Mucosa of descending colon (tissue), 3 donors: Measurements from ENCODE around the gene DPH2. TPM values are rescaled to one million over a fixed set of nuclear protein-coding genes. Genes with fewer than 3 reads are reported as not detected.

Experiments used
- ATAC-seq: fragments of 200-7000 bp; cut with Tn5 transposase; one replicate; pipeline ENCODE4 v1.9.1; 2020; ENCODE audit warnings: mild to moderate bottlenecking, moderate library complexity
- DNase-seq, 3 donors: peaks; one replicate each; pipeline ENCODE4 v3.0.0-alpha.2; 2020
- H3K36me3 ChIP-seq: fragments of 200-600 bp; one replicate; pipeline ENCODE4 v1.8.0; 2021; ENCODE audit warnings: low read depth, mild to moderate bottlenecking
- H3K4me1 ChIP-seq: fragments of 200-600 bp; one replicate; pipeline ENCODE4 v1.8.0; 2021; ENCODE audit warnings: low read depth, mild to moderate bottlenecking
- H3K4me3 ChIP-seq: fragments of 200-600 bp; one replicate; pipeline ENCODE4 v1.8.0; 2021; ENCODE audit warnings: mild to moderate bottlenecking
- H3K9me3 ChIP-seq: fragments of 200-600 bp; one replicate; pipeline ENCODE4 v1.8.0; 2021; ENCODE audit warnings: mild to moderate bottlenecking
- intact Hi-C, 2 donors: fragments of 100-400 bp; cut with DNase I in 1 of 2; cut with micrococcal nuclease in 1 of 2; formaldehyde crosslinking; loops; one replicate each; pipeline versions ENCODE4 v1.11.0 to v1.11.1; 2022; cut with DNase I, micrococcal nuclease
- total RNA-seq, 3 donors: library from RNA; stranded (reverse); fragmentation: NEBNext Ultra II Directional in 2 of 3; extraction: Animal tissue kit (Norgen Biotek cat#: 25700) in 2 of 3; gene quantifications; one replicate each; pipeline versions ENCODE4 v1.2.1 to v1.2.4, GENCODE V29; 2021 to 2023
- TF ChIP-seq, protein P1 (sequence below): fragments of 200-600 bp; IDR thresholded peaks from one replicate; pipeline ENCODE4 v1.8.0; 2022; ENCODE audit warnings: antibody characterized with exemption, mild to moderate bottlenecking
- donor health status: DM: no; HTN: no; CAD: no; lungs with moderate emphysema.
- donor health status: DM: no; HTN: no; CAD: no.
- donor health status: DM: no; HTN: yes; CAD: no.

The DPH2 gene
- total RNA-seq, 3 donors from 2014 or later, result 16.5 to 23.3 (median 17.9) TPM

DNA sequence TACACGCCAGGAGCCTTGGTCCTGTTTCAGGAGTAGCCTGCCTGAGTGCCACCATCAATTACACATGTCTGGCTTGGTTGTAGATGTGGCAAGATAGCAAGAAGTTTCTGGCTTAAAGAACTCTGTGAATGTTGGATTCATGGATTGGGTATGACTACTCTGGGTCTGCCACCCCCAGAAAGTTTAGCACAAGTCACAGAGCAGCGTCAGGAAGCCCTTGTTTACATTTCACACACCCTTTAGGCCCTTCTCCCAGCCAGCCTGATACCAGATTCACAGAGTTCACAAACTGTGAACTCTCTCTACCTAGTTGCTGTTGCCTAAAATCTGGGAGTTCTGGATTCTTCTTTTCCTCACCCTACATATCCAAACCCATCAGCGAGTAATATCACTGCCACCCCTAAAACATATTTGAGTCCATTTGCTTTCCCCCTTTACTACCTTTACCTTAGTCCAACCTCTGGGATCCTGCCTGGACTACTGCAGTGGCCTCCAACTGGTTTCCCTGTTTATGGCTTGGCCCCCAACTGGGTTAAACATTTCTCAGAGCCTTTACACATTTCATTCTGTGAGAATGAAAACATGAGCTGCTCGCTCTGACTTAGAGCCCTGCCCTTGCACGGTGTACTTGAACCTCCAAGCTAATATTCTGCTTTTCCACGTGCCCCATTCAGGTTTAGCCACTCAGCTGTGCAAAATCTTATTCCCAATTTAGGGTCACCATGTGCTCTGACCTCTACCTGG, 17.5 kb downstream of the DPH2 start:
- Histone ChIP-seq H3K9me3 (no peaks in the 10 kb centered on the region), H3K36me3 (no peaks in the 10 kb centered on the region), H3K4me1 (peaks cover 17% of the 10 kb centered on the region), H3K4me3 (no peak overlapping the region)
- intact Hi-C loops, result no loop called here
- peak; percentile 14 for ATAC-seq
- no peak for DNase-seq
- TF ChIP-seq, protein P1, sequence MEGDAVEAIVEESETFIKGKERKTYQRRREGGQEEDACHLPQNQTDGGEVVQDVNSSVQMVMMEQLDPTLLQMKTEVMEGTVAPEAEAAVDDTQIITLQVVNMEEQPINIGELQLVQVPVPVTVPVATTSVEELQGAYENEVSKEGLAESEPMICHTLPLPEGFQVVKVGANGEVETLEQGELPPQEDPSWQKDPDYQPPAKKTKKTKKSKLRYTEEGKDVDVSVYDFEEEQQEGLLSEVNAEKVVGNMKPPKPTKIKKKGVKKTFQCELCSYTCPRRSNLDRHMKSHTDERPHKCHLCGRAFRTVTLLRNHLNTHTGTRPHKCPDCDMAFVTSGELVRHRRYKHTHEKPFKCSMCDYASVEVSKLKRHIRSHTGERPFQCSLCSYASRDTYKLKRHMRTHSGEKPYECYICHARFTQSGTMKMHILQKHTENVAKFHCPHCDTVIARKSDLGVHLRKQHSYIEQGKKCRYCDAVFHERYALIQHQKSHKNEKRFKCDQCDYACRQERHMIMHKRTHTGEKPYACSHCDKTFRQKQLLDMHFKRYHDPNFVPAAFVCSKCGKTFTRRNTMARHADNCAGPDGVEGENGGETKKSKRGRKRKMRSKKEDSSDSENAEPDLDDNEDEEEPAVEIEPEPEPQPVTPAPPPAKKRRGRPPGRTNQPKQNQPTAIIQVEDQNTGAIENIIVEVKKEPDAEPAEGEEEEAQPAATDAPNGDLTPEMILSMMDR, result no peak

- TF ChIP-seq, protein P1, result no peak
- DNase-seq (peak in 2 of 3 donors; percentile 48 to 61), ATAC-seq (no peak)
- Histone ChIP-seq H3K4me1 (peaks cover 17% of the 10 kb centered on the region), H3K9me3 (no peaks in the 10 kb centered on the region), H3K36me3 (no peaks in the 10 kb centered on the region), H3K4me3 (no peak overlapping the region)
- intact Hi-C loops, result no loop called here
Observed at GRCh38 chr1:43990271-43991199, 20.7 kb downstream of the DPH2 start.

- H3K4me3 ChIP-seq, result peak overlapping the region; percentile 36
- H3K36me3 ChIP-seq, result no peaks in the 10 kb centered on the region
- intact Hi-C loops, result no loop called here
- TF ChIP-seq, protein P1, result no peak
- ATAC-seq, result peak; percentile 65
- peaks cover 17% of the 10 kb centered on the region for H3K4me1 ChIP-seq
- no peaks in the 10 kb centered on the region for H3K9me3 ChIP-seq
- DNase-seq, result no peak
Observed at GRCh38 chr1:43991200-43991475, 21.3 kb downstream of the DPH2 start.

DNA sequence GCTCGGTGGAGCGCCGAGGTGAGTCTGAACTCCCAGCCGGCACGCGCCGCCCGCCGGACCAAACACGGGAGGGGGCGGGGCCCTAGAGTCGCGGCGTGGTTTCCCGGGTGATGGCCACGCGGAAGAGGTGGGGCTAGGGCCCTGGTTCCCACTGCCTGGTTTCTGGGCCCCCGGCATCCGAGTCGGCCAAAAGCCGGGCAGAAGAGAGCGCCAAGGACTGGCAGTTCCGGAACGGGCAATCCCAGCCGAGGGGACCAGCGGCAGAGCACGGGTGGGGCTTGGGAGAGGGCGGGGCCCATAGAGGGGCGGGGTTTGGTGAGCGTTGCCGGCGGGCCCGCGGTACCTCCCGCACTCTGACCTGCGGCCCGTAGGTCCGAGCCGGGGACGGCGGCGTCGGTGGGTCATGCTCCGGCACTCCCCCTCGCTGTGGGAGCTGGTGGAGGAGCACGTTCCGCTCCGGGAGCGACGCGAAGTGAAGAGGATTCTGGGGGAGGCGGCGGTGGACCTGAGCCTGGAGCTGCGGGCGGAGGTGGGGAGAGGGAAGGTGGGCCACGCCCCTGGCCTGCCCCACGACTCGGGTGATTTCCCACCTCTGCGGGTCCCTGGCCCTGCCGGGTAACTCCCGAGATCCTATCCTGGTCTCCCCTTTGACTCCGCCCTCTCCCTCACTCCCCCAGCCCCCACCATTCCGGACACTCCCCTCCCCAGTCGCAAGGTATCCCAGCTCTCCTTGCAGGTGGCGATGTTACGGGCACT, 21.8 kb downstream of the DPH2 start, which contains the start of gene CCDC24:
Gene CCDC24, plus strand, starts transcription at position 124 of the 756 bp plus-strand sequence. Its CDS starts 280 bp downstream, at position 404.
- peaks cover 17% of the 10 kb centered on the region for H3K4me1 ChIP-seq
- TF ChIP-seq, protein P1, result no peak
- H3K36me3 ChIP-seq, result no peaks in the 10 kb centered on the region
- intact Hi-C loops, result no loop called here
- no peaks in the 10 kb centered on the region for H3K9me3 ChIP-seq
- peak; percentile 89 to 92 (median 90) for DNase-seq
- peak within 1 kb of the TSS; percentile 36 for H3K4me3 ChIP-seq
- peak; percentile 85 for ATAC-seq

- Histone ChIP-seq H3K36me3 (no peaks in the 10 kb centered on the region), H3K4me1 (peaks cover 16% of the 10 kb centered on the region), H3K9me3 (no peaks in the 10 kb centered on the region), H3K4me3 (peak overlapping the region; percentile 36)
- DNase-seq (peak in 1 of 3 donors; percentile 51), ATAC-seq (no peak)
- intact Hi-C loops, result no loop called here
- TF ChIP-seq, protein P1, result no peak
Observed at GRCh38 chr1:43992232-43992995, 22.6 kb downstream of the DPH2 start.
